Caco-2 (cell line): Measurements from ENCODE around the gene LITAF. TPM values are rescaled to one million over a fixed set of nuclear protein-coding genes. Genes with fewer than 3 reads are reported as not detected.

Experiments
- BruUV-seq: library from RNA; stranded (reverse); fragments of 400-500 nt; replicated peaks from 2 replicates; lab custom pipeline; 2021; lab: Mats Ljungman, UMichigan
- CTCF ChIA-PET: fragments of 300-600 bp; sonication (Branson Sonifier 250); formaldehyde crosslinking; loops from one replicate; lab custom pipeline; 2022; ENCODE audit warnings: antibody characterized with exemption; lab: Charles Lee
- POLR2A ChIA-PET: fragments of 300-600 bp; sonication (Branson Sonifier 250); formaldehyde crosslinking; loops from one replicate; lab custom pipeline; 2022; ENCODE audit warnings: antibody characterized with exemption; lab: Charles Lee
- DNase-seq, 2 experiments: peaks; one replicate each; pipeline versions ENCODE4 v3.0.0 to v3.0.0-alpha.2; 2020 to 2022
- H3K27me3 ChIP-seq: replicated peaks from 2 replicates; pipeline ENCODE4 v1.6.0; 2011; ENCODE audit warnings: low read length; ENCODE audit not compliant: control insufficient read depth, insufficient read depth
- H3K36me3 ChIP-seq: 2 replicates; pipeline ENCODE4 v1.5.1; 2011; ENCODE audit warnings: low read length; ENCODE audit not compliant: control insufficient read depth, insufficient read depth
- H3K4me1 ChIP-seq: fragments of 250-450 bp; sonication (Bioruptor Pico); 2 replicates; pipeline ENCODE4 v1.5.1; 2020; ENCODE audit warnings: mild to moderate bottlenecking
- H3K4me3 ChIP-seq: 2 replicates; pipeline ENCODE4 v1.5.1; 2011; ENCODE audit warnings: low read depth, mild to moderate bottlenecking, control low read depth, low read length
- H3K9me3 ChIP-seq: fragments of 250-450 bp; sonication (Bioruptor Pico); 2 replicates; pipeline ENCODE4 v1.5.1; 2020; ENCODE audit warnings: mild to moderate bottlenecking, moderate library complexity
- H3K27ac Mint-ChIP-seq: one replicate; pipeline ENCODE4 v1.8.0; 2022; ENCODE audit warnings: mixed read lengths; ENCODE audit not compliant: unreplicated experiment
- H3K27me3 Mint-ChIP-seq: one replicate; pipeline ENCODE4 v1.8.0; 2022; ENCODE audit warnings: mixed read lengths; ENCODE audit not compliant: insufficient read depth, unreplicated experiment
- H3K36me3 Mint-ChIP-seq: one replicate; pipeline ENCODE4 v1.8.0; 2022; ENCODE audit warnings: mild to moderate bottlenecking, mixed read lengths; ENCODE audit not compliant: insufficient read depth, unreplicated experiment
- H3K4me1 Mint-ChIP-seq: one replicate; pipeline ENCODE4 v1.8.0; 2022; ENCODE audit warnings: low read depth, mixed read lengths; ENCODE audit not compliant: unreplicated experiment
- H3K4me3 Mint-ChIP-seq: one replicate; pipeline ENCODE4 v1.8.0; 2022; ENCODE audit warnings: mild to moderate bottlenecking, moderate library complexity, mixed read lengths; ENCODE audit not compliant: unreplicated experiment
- H3K9me3 Mint-ChIP-seq: one replicate; pipeline ENCODE4 v1.8.0; 2022; ENCODE audit warnings: mixed read lengths; ENCODE audit not compliant: unreplicated experiment
- CTCF ChIP-seq, 2 experiments: fragments of 200-600 bp in 1 of 2; IDR thresholded peaks; 1 replicate in 1 of 2; 2 replicates in 1 of 2; pipeline versions ENCODE4 v1.5.1 to v1.8.0; 2011 to 2022; ENCODE audit warnings: antibody characterized with exemption in 1 of 2, control low read depth in 1 of 2, inconsistent platforms in 1 of 2, low read depth in 1 of 2, low read length in 1 of 2, mild to moderate bottlenecking in 1 of 2, moderate library complexity in 1 of 2; ENCODE audit not compliant: insufficient read depth in 1 of 2, severe bottlenecking in 1 of 2, unreplicated experiment in 1 of 2
- intact Hi-C: fragments of 100-400 bp; cut with micrococcal nuclease; formaldehyde crosslinking; loops from one replicate; pipeline ENCODE4 v1.10.0; 2022; ENCODE audit not compliant: unreplicated experiment
- total RNA-seq: library from RNA; stranded (reverse); gene quantifications from 2 replicates; pipeline ENCODE4 v1.2.3, GENCODE V29; 2022

LITAF gene
- total RNA-seq, 1 experiment from 2014 or later: 60.9 TPM

- H3K27me3 Mint-ChIP-seq: no peaks in the 10 kb centered on the region
- H3K4me3 Mint-ChIP-seq: no peak overlapping the region
- Histone ChIP-seq H3K4me3 (no peak overlapping the region), H3K9me3 (no peaks in the 10 kb centered on the region), H3K4me1 (no peaks in the 10 kb centered on the region), H3K36me3 (no peaks in the 10 kb centered on the region), H3K27me3 (no peaks in the 10 kb centered on the region)
- no peak for TF ChIP-seq CTCF (IDR thresholded peaks at IDR 0.05; ENCODE audit: insufficient read depth in 1 of 2, low read depth in 1 of 2, low read length in 1 of 2, severe bottlenecking in 1 of 2, unreplicated experiment in 1 of 2)
- intact Hi-C loops: no loop called here
- peaks cover 18% of the 10 kb centered on the region for H3K36me3 Mint-ChIP-seq
- H3K27ac Mint-ChIP-seq: no peak overlapping the region
- BruUV-seq: no TSS peak
- no peaks in the 10 kb centered on the region for H3K9me3 Mint-ChIP-seq
- CTCF ChIA-PET: interaction anchor here (0.6 kb wide), 1 partner anchor 159 kb away, joined by 3 read pairs; no protein-coding TSS in a partner anchor
- no peaks in the 10 kb centered on the region for H3K4me1 Mint-ChIP-seq
- no peak for DNase-seq
- POLR2A ChIA-PET: no interaction called here
These were observed 20.3 kb downstream of the LITAF start for GRCh38 chr16:11566398-11566797.

GRCh38 chr16:11565665-11566064 lies 21.1 kb downstream of the LITAF start:
- Histone ChIP-seq H3K4me1 (0 out of 2 replicates have a peak, but pooled peaks cover 4% of the 10 kb centered on the region), H3K36me3 (no peaks in the 10 kb centered on the region), H3K4me3 (no peak overlapping the region), H3K27me3 (no peaks in the 10 kb centered on the region), H3K9me3 (no peaks in the 10 kb centered on the region)
- Mint-ChIP-seq H3K27ac (no peak overlapping the region), H3K9me3 (no peaks in the 10 kb centered on the region), H3K4me1 (no peaks in the 10 kb centered on the region), H3K27me3 (no peaks in the 10 kb centered on the region), H3K4me3 (no peak overlapping the region), H3K36me3 (peaks cover 18% of the 10 kb centered on the region)
- no peak for TF ChIP-seq CTCF (IDR thresholded peaks at IDR 0.05; ENCODE audit: insufficient read depth in 1 of 2, low read depth in 1 of 2, low read length in 1 of 2, severe bottlenecking in 1 of 2, unreplicated experiment in 1 of 2)
- POLR2A ChIA-PET: no interaction called here
- no TSS peak for BruUV-seq
- CTCF ChIA-PET: no interaction called here
- intact Hi-C loops: no loop called here
- DNase-seq: no peak

- no peak for DNase-seq
- TF ChIP-seq CTCF (IDR thresholded peaks at IDR 0.05; ENCODE audit: insufficient read depth in 1 of 2, low read depth in 1 of 2, low read length in 1 of 2, severe bottlenecking in 1 of 2, unreplicated experiment in 1 of 2): no peak
- Mint-ChIP-seq H3K4me3 (no peak overlapping the region), H3K36me3 (peaks cover 18% of the 10 kb centered on the region), H3K27me3 (no peaks in the 10 kb centered on the region), H3K9me3 (no peaks in the 10 kb centered on the region), H3K27ac (no peak overlapping the region), H3K4me1 (no peaks in the 10 kb centered on the region)
- Histone ChIP-seq H3K4me1 (0 out of 2 replicates have a peak, but pooled peaks cover 4% of the 10 kb centered on the region), H3K9me3 (no peaks in the 10 kb centered on the region), H3K27me3 (no peaks in the 10 kb centered on the region), H3K4me3 (no peak overlapping the region), H3K36me3 (no peaks in the 10 kb centered on the region)
- POLR2A ChIA-PET: no interaction called here
- intact Hi-C loops: no loop called here
- CTCF ChIA-PET: no interaction called here
- BruUV-seq: no TSS peak
These were observed 22.4 kb downstream of the LITAF start for GRCh38 chr16:11564046-11564926.
